Measurements from ENCODE around the gene TGFB1I1. TPM values are rescaled to one million over a fixed set of nuclear protein-coding genes. Genes with fewer than 3 reads are reported as not detected.
"Not testable (repeated sequence)": the region's sequence is repeated elsewhere in the genome, so short reads cannot be mapped to it uniquely, and the experiment has no call there.

Gene TGFB1I1
- total and polyA plus RNA-seq, 2 donors (not counting 3 experiments of a cell fraction or from before 2014, with no cell fraction given): 73.7 to 115 TPM

DNA sequence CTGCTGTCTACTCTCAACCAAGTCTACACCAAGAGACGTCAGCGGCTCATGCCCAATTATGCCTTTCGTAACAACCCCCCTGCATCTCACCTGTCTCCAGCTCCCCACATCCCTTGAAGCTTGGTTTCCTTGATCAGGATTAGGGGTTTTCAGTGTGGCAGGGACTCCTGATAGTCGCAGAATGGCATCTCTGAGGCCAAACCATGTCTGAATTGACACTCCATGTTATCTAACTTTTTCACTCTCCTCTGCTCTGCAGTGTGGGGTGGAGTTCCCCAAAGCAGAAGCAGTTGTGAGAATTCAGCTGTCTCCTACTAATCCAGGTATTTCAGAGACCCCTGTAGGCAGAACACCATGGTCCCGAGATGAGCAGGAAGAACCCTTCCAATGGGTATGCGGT, 50.1 kb downstream of the TGFB1I1 start:
- ChIA-PET POLR2A (no interaction called here), CTCF (no interaction called here)
- FAIRE-seq: no peak
- DNase-seq (ENCODE audit: low read depth, low spot score): no peak
- Histone ChIP-seq H3K9ac (replicated peaks; ENCODE audit: extremely low read depth, insufficient read depth, low read length) (no peak overlapping the region), H3K4me2 (ENCODE audit: insufficient read depth, low read length) (no peak overlapping the region), H3K9me3 (replicated peaks; ENCODE audit: control insufficient read depth, insufficient read depth, low read length) (no peaks in the 10 kb centered on the region), H3K27ac (ENCODE audit: insufficient read depth, low read depth, low read length) (no peak overlapping the region), H4K20me1 (replicated peaks; ENCODE audit: control insufficient read depth, extremely low read depth, insufficient read depth, low read length) (no peaks in the 10 kb centered on the region), H3K36me3 (ENCODE audit: control insufficient read depth in 2 of 2, extremely low read depth in 1 of 2, insufficient read depth in 2 of 2, low read length in 2 of 2) (no peaks in the 10 kb centered on the region), H3K79me2 (ENCODE audit: control insufficient read depth, insufficient read depth, low read length) (no peaks in the 10 kb centered on the region), H2AFZ (ENCODE audit: low read depth, low read length) (no peak overlapping the region), H3K27me3 (ENCODE audit: control insufficient read depth in 2 of 2, insufficient read depth in 2 of 2, low read length in 2 of 2) (no peaks in the 10 kb centered on the region), H3K4me1 (ENCODE audit: control insufficient read depth, extremely low read depth, insufficient read depth, low read length) (no peaks in the 10 kb centered on the region), H3K9me1 (replicated peaks; ENCODE audit: control insufficient read depth, extremely low read depth, insufficient read depth, low read length) (no peaks in the 10 kb centered on the region), H3K4me3 (replicated peaks in 1 of 3; ENCODE audit: insufficient read depth in 1 of 3, low read depth in 1 of 3, low read length in 3 of 3) (no peak overlapping the region)
- dilution Hi-C loops (cut with MboI; ENCODE audit: extremely low pct_ligation_motif_present, low sequenced_read_pairs): no loop called here
- BruUV-seq (replicated peaks): no TSS peak
- TF ChIP-seq POLR2A (IDR thresholded peaks at IDR 0.05; ENCODE audit: low read depth, low read length) (no peak), JUN (IDR thresholded peaks at IDR 0.05; ENCODE audit: borderline replicate concordance, insufficient read depth, insufficient read length, low read depth) (no peak), FOS (IDR thresholded peaks at IDR 0.05; ENCODE audit: borderline replicate concordance, insufficient read depth, low read length) (no peak), EZH2 (IDR thresholded peaks at IDR 0.05; ENCODE audit: borderline replicate concordance, low read depth, low read length, severe bottlenecking) (no peak), GATA2 (IDR thresholded peaks at IDR 0.05; ENCODE audit: insufficient read depth, insufficient read length, low read depth, low read length) (no peak), POLR2AphosphoS5 (IDR thresholded peaks at IDR 0.05; ENCODE audit: insufficient read depth, low read depth, low read length) (no peak), MYC (IDR thresholded peaks at IDR 0.05; ENCODE audit: low read depth, low read length) (no peak)
- TF ChIP-seq, protein P1, sequence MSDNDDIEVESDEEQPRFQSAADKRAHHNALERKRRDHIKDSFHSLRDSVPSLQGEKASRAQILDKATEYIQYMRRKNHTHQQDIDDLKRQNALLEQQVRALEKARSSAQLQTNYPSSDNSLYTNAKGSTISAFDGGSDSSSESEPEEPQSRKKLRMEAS (IDR thresholded peaks at IDR 0.05; ENCODE audit: insufficient read depth, insufficient read length): no peak
- TF ChIP-seq, protein P2, sequence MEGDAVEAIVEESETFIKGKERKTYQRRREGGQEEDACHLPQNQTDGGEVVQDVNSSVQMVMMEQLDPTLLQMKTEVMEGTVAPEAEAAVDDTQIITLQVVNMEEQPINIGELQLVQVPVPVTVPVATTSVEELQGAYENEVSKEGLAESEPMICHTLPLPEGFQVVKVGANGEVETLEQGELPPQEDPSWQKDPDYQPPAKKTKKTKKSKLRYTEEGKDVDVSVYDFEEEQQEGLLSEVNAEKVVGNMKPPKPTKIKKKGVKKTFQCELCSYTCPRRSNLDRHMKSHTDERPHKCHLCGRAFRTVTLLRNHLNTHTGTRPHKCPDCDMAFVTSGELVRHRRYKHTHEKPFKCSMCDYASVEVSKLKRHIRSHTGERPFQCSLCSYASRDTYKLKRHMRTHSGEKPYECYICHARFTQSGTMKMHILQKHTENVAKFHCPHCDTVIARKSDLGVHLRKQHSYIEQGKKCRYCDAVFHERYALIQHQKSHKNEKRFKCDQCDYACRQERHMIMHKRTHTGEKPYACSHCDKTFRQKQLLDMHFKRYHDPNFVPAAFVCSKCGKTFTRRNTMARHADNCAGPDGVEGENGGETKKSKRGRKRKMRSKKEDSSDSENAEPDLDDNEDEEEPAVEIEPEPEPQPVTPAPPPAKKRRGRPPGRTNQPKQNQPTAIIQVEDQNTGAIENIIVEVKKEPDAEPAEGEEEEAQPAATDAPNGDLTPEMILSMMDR (IDR thresholded peaks at IDR 0.05; ENCODE audit: extremely low read depth in 1 of 2, insufficient read depth in 1 of 2, low read depth in 1 of 2, low read length in 2 of 2): no peak
- intact Hi-C loops (cut with micrococcal nuclease): no loop called here

DNA sequence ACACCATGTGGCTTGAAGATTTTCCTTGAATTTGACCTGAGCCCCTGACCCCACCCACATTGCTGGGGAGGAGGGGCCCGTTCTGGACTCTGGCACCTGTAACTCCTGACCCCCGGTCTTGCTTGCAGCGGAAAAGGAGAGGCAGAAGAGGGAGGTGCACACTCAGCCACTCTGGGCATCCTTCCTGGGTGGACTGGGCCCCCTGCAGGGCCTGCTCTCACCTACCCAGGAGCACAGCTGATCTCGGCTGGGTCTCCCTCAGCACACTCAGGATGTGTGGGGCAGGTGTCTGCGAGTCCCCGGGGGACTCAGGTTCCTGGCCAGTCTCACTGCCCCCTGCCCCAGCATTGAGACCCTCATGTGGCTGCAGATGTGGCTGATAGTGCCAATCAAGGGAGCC, 51.8 kb downstream of the TGFB1I1 start:
- H3K9me3 ChIP-seq (replicated peaks; ENCODE audit: control insufficient read depth, insufficient read depth, low read length); H3K4me3 ChIP-seq (replicated peaks in 1 of 3; ENCODE audit: insufficient read depth in 1 of 3, low read depth in 1 of 3, low read length in 3 of 3); DNase-seq (ENCODE audit: low read depth, low spot score); POLR2A ChIA-PET; H3K4me1 ChIP-seq (ENCODE audit: control insufficient read depth, extremely low read depth, insufficient read depth, low read length); H3K79me2 ChIP-seq (ENCODE audit: control insufficient read depth, insufficient read depth, low read length); BruUV-seq (replicated peaks); dilution Hi-C loops (cut with MboI; ENCODE audit: extremely low pct_ligation_motif_present, low sequenced_read_pairs); H2AFZ ChIP-seq (ENCODE audit: low read depth, low read length); intact Hi-C loops (cut with micrococcal nuclease); H3K9me1 ChIP-seq (replicated peaks; ENCODE audit: control insufficient read depth, extremely low read depth, insufficient read depth, low read length); H3K9ac ChIP-seq (replicated peaks; ENCODE audit: extremely low read depth, insufficient read depth, low read length); H3K27ac ChIP-seq (ENCODE audit: insufficient read depth, low read depth, low read length); H4K20me1 ChIP-seq (replicated peaks; ENCODE audit: control insufficient read depth, extremely low read depth, insufficient read depth, low read length); H3K36me3 ChIP-seq (ENCODE audit: control insufficient read depth in 2 of 2, extremely low read depth in 1 of 2, insufficient read depth in 2 of 2, low read length in 2 of 2); CTCF ChIA-PET; H3K4me2 ChIP-seq (ENCODE audit: insufficient read depth, low read length); FAIRE-seq: not testable (repeated sequence)
- peaks cover 12 to 14% of the 10 kb centered on the region in 2 experiments for H3K27me3 ChIP-seq (ENCODE audit: control insufficient read depth in 2 of 2, insufficient read depth in 2 of 2, low read length in 2 of 2)
